Lung (tissue), 12 donors: ENCODE measurements around the gene IGSF23. TPM values are rescaled to one million over a fixed set of nuclear protein-coding genes. Genes with fewer than 3 reads are reported as not detected.
A peak's percentile ranks its signal among the peaks of the same experiment; 100 is the strongest.

Experiments used
- ATAC-seq: fragments of 200-7000 bp; cut with Tn5 transposase; one replicate; pipeline ENCODE4 v1.9.1; 2020; ENCODE audit warnings: moderate number of reproducible peaks; ENCODE audit not compliant: insufficient read depth, low FRiP score
- DNase-seq, 3 donors: peaks; one replicate each; pipeline ENCODE4 v3.0.0-alpha.2; 2013 to 2017
- H3K27ac ChIP-seq, 2 donors: one replicate each; pipeline ENCODE4 v1.5.1; 2013; ENCODE audit warnings: mild to moderate bottlenecking in 2 of 2, moderate library complexity in 2 of 2, control low read depth in 1 of 2, inconsistent platforms in 1 of 2, low read depth in 1 of 2, low read length in 1 of 2
- H3K27me3 ChIP-seq, 3 donors: one replicate each; pipeline ENCODE4 v1.5.1; 2013; ENCODE audit warnings: low read length in 2 of 3; ENCODE audit not compliant: control insufficient read depth in 3 of 3, insufficient read depth in 3 of 3
- H3K36me3 ChIP-seq, 4 donors: one replicate each; pipeline ENCODE4 v1.5.1; 2013; ENCODE audit warnings: low read length in 4 of 4, mild to moderate bottlenecking in 1 of 4, moderate library complexity in 1 of 4; ENCODE audit not compliant: control insufficient read depth in 4 of 4, insufficient read depth in 4 of 4
- H3K4me1 ChIP-seq, 5 donors: one replicate each; pipeline ENCODE4 v1.5.1; 2013; ENCODE audit warnings: low read length in 5 of 5, mild to moderate bottlenecking in 2 of 5, moderate library complexity in 1 of 5; ENCODE audit not compliant: control insufficient read depth in 5 of 5, insufficient read depth in 5 of 5
- H3K4me3 ChIP-seq: one replicate; pipeline ENCODE4 v1.5.1; 2013; ENCODE audit warnings: mild to moderate bottlenecking, control low read depth, moderate library complexity
- H3K9ac ChIP-seq, 2 donors: one replicate each; pipeline ENCODE4 v1.5.1; 2013; ENCODE audit warnings: low read length in 2 of 2, control low read depth in 1 of 2; ENCODE audit not compliant: insufficient read depth in 1 of 2
- H3K9me3 ChIP-seq, 4 donors: one replicate each; pipeline ENCODE4 v1.5.1; 2013; ENCODE audit warnings: low read length in 3 of 4, mild to moderate bottlenecking in 1 of 4, moderate library complexity in 1 of 4; ENCODE audit not compliant: control insufficient read depth in 4 of 4, insufficient read depth in 3 of 4
- WGBS, 2 donors: extraction: QIAGEN DNeasy Blood & Tissue Kit; methylation state at CpG; one replicate each; pipeline ENCODE4 v1.1.7; 2013; 5-methylcytosine and 5-hydroxymethylcytosine counted together
- polyA plus RNA-seq, 2 donors: library from polyadenylated mRNA; stranded (reverse); fragments of 200-250 nt; gene quantifications; one replicate each; pipeline ENCODE4 v1.2.1, GENCODE V29; 2013
- total RNA-seq, 2 donors: library from RNA; depleted of rRNA in 1 of 2; stranded (reverse); fragments of >200 nt in 1 of 2; gene quantifications; one replicate each; pipeline ENCODE4 v1.2.1, GENCODE V29; 2014 to 2021
- TF ChIP-seq, protein P1 (sequence below): IDR thresholded peaks from 2 replicates; pipeline ENCODE4 v1.5.1; 2012; ENCODE audit warnings: mild to moderate bottlenecking; ENCODE audit errors: control extremely low read depth, extremely low read depth
- donor health status: control.
- donor health status: control.
- donor health status: Bipolar disorder and iron deficiency.
- donor health status: healthy.
- donor health status: DM: yes; HTN: yes; CAD: no.

IGSF23 gene
- total and polyA plus RNA-seq, 4 donors, result not detected

- Histone ChIP-seq H3K27me3 (peaks cover 0 to 3% (median 3%) of the 10 kb centered on the region in 3 donors), H3K27ac (no peak overlapping the region), H3K36me3 (no peaks in the 10 kb centered on the region), H3K9ac (no peak overlapping the region), H3K9me3 (no peaks in the 10 kb centered on the region), H3K4me3 (no peak overlapping the region), H3K4me1 (no peaks in the 10 kb centered on the region)
- 41 to 42% methylated on average over 3 of the region's 3 CpGs for WGBS, 2 donors
- ATAC-seq, result no peak
- TF ChIP-seq, protein P1, sequence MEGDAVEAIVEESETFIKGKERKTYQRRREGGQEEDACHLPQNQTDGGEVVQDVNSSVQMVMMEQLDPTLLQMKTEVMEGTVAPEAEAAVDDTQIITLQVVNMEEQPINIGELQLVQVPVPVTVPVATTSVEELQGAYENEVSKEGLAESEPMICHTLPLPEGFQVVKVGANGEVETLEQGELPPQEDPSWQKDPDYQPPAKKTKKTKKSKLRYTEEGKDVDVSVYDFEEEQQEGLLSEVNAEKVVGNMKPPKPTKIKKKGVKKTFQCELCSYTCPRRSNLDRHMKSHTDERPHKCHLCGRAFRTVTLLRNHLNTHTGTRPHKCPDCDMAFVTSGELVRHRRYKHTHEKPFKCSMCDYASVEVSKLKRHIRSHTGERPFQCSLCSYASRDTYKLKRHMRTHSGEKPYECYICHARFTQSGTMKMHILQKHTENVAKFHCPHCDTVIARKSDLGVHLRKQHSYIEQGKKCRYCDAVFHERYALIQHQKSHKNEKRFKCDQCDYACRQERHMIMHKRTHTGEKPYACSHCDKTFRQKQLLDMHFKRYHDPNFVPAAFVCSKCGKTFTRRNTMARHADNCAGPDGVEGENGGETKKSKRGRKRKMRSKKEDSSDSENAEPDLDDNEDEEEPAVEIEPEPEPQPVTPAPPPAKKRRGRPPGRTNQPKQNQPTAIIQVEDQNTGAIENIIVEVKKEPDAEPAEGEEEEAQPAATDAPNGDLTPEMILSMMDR, result no peak
- no peak for DNase-seq
These were observed 42.8 kb upstream of the IGSF23 start for GRCh38 chr19:44570603-44570983.

GRCh38 chr19:44570984-44571684, 42.2 kb upstream of the IGSF23 start:
- TF ChIP-seq, protein P1, result peak; percentile 55
- no peaks in the 10 kb centered on the region for H3K36me3 ChIP-seq
- peaks cover 0 to 3% (median 3%) of the 10 kb centered on the region in 3 donors for H3K27me3 ChIP-seq
- no peak overlapping the region for H3K27ac ChIP-seq
- no peaks in the 10 kb centered on the region for H3K4me1 ChIP-seq
- peak; percentile 47 for ATAC-seq
- no peaks in the 10 kb centered on the region for H3K9me3 ChIP-seq
- H3K9ac ChIP-seq, result no peak overlapping the region
- peak; percentile 73 to 87 (median 85) for DNase-seq
- H3K4me3 ChIP-seq, result no peak overlapping the region
- WGBS, 2 donors, result 46 to 58% methylated on average over 13 of the region's 13 CpGs

GRCh38 chr19:44571830-44572580, 41.4 kb upstream of the IGSF23 start:
- H3K27me3 ChIP-seq, result peaks cover 0 to 3% (median 0%) of the 10 kb centered on the region in 3 donors
- no peaks in the 10 kb centered on the region for H3K9me3 ChIP-seq
- H3K4me3 ChIP-seq, result no peak overlapping the region
- no peaks in the 10 kb centered on the region for H3K4me1 ChIP-seq
- TF ChIP-seq, protein P1, result no peak
- H3K27ac ChIP-seq, result no peak overlapping the region
- ATAC-seq (no peak), DNase-seq (no peak)
- WGBS, 2 donors, result 83 to 90% methylated on average over 5 of the region's 5 CpGs
- H3K36me3 ChIP-seq, result no peaks in the 10 kb centered on the region
- no peak overlapping the region for H3K9ac ChIP-seq
